OCI-LY7 (cell line): ENCODE measurements around the gene C1orf21. TPM values are rescaled to one million over a fixed set of nuclear protein-coding genes. Genes with fewer than 3 reads are reported as not detected.

Experiments
- BruUV-seq: library from RNA; stranded (reverse); fragments of 400-500 nt; replicated peaks from 2 replicates; lab custom pipeline; 2021; lab: Mats Ljungman, UMichigan
- CTCF ChIA-PET: fragments of 300-600 bp; sonication (Branson Sonifier 250); formaldehyde crosslinking; loops from one replicate; lab custom pipeline; 2022; ENCODE audit warnings: antibody characterized with exemption; ENCODE audit not compliant: unreplicated experiment; lab: Charles Lee
- POLR2A ChIA-PET: fragments of 300-600 bp; sonication (Branson Sonifier 250); formaldehyde crosslinking; loops from one replicate; lab custom pipeline; 2022; ENCODE audit warnings: antibody characterized with exemption; lab: Charles Lee
- DNase-seq: peaks from one replicate; pipeline ENCODE4 v3.0.0-alpha.2; 2015; ENCODE audit warnings: low spot score
- H2AFZ ChIP-seq: fragments of 200-600 bp; sonication (generic), shearing (Covaris generic); 2 replicates; pipeline ENCODE4 v1.6.1; 2014; ENCODE audit warnings: mild to moderate bottlenecking, antibody characterized with exemption, low read length, moderate library complexity
- H3K27ac ChIP-seq: fragments of 200-600 bp; sonication (generic); 2 replicates; pipeline ENCODE4 v1.5.1; 2014; ENCODE audit warnings: mixed run types, low read depth, mild to moderate bottlenecking, moderate library complexity, low read length, inconsistent platforms; ENCODE audit not compliant: poor library complexity, severe bottlenecking
- H3K36me3 ChIP-seq: fragments of 200-600 bp; sonication (generic); 2 replicates; pipeline ENCODE4 v1.6.1; 2014; ENCODE audit warnings: mild to moderate bottlenecking, antibody characterized with exemption, low read length, moderate library complexity, mixed read lengths; ENCODE audit not compliant: insufficient read depth
- H3K4me1 ChIP-seq: fragments of 200-600 bp; sonication (generic); 2 replicates; pipeline ENCODE4 v1.5.1; 2014; ENCODE audit warnings: mild to moderate bottlenecking, low read length; ENCODE audit not compliant: insufficient read depth, poor library complexity, severe bottlenecking
- H3K4me2 ChIP-seq: fragments of 200-600 bp; sonication (generic); 2 replicates; pipeline ENCODE4 v1.6.1; 2014; ENCODE audit warnings: mild to moderate bottlenecking, low read length
- H3K4me3 ChIP-seq: fragments of 200-600 bp; sonication (generic); 2 replicates; pipeline ENCODE4 v1.5.1; 2014; ENCODE audit warnings: mild to moderate bottlenecking, low read depth, low read length; ENCODE audit not compliant: poor library complexity, severe bottlenecking
- H3K79me2 ChIP-seq: fragments of 200-600 bp; sonication (generic); 2 replicates; pipeline ENCODE4 v1.6.1; 2016; ENCODE audit warnings: low read depth, mild to moderate bottlenecking, low read length, moderate library complexity, mixed read lengths; ENCODE audit not compliant: insufficient read depth
- H3K9me2 ChIP-seq: fragments of 200-600 bp; sonication (generic); 2 replicates; pipeline ENCODE4 v1.6.1; 2016; ENCODE audit warnings: mild to moderate bottlenecking, low read length, mixed read lengths; ENCODE audit not compliant: insufficient read depth
- H3K9me3 ChIP-seq: fragments of 200-600 bp; sonication (generic); 2 replicates; pipeline ENCODE4 v1.6.1; 2014; ENCODE audit warnings: mild to moderate bottlenecking, mixed run types, low read length, mixed read lengths
- H4K20me1 ChIP-seq: fragments of 200-600 bp; sonication (generic); 2 replicates; pipeline ENCODE4 v1.6.1; 2014; ENCODE audit warnings: mild to moderate bottlenecking, antibody characterized with exemption, low read length, moderate library complexity, mixed read lengths; ENCODE audit not compliant: insufficient read depth
- EZH2phosphoT487 ChIP-seq: fragments of 200-600 bp; sonication (generic); IDR thresholded peaks from 2 replicates; pipeline ENCODE4 v1.6.1; 2018; ENCODE audit warnings: low read depth, borderline replicate concordance, mild to moderate bottlenecking, mixed run types, antibody characterized with exemption, low read length, moderate library complexity, mixed read lengths
- intact Hi-C: fragments of 100-400 bp; cut with micrococcal nuclease; formaldehyde crosslinking; loops from one replicate; pipeline ENCODE4 v1.10.0; 2022; ENCODE audit not compliant: unreplicated experiment
- total RNA-seq, 2 experiments: library from RNA; depleted of rRNA in 1 of 2; stranded (reverse); fragments of >200 nt in 1 of 2; shearing (Covaris generic) in 1 of 2; gene quantifications; 2 replicates each; pipeline ENCODE4 v1.2.3, GENCODE V29; 2014 to 2022
- TF ChIP-seq, protein P1 (sequence below): fragments of 200-600 bp; sonication (generic); conservative IDR thresholded peaks from 2 replicates; pipeline ENCODE4 v1.5.1; 2014; ENCODE audit warnings: mild to moderate bottlenecking, antibody characterized with exemption, low read length, moderate library complexity, mixed read lengths

C1orf21 gene
- total RNA-seq, 2 experiments from 2014 or later = not detected

DNA sequence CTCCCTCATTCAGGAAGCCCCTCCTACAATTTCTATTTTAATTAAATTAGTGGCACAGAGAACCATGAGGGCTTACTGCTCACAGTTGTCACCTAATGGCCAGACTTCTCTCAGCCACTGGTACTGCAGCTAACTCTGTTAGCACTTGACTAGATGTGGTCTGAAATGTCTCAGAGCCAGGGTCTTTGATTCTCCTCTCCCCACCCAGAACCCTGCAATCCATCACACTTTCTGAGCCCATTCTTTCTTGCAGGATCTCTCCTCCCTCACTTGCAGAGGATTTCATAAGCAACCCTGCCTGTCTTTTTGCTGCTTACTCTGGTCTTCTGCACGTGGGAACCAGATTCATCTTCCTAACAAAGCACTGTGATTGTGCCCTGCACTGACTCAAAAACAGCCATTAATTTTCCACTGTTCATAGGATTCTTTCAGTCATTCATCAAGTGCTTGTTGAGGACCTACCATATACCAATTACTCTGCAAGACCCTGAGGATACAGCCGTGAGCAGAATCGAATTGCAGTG, 259.4 kb downstream of the C1orf21 start:
- no peaks in the 10 kb centered on the region for H3K4me1 ChIP-seq
- no peak overlapping the region for H3K27ac ChIP-seq
- no TSS peak for BruUV-seq
- no peaks in the 10 kb centered on the region for H3K79me2 ChIP-seq
- POLR2A ChIA-PET = no interaction called here
- H3K9me2 ChIP-seq = no peaks in the 10 kb centered on the region
- no peak for TF ChIP-seq EZH2phosphoT487
- TF ChIP-seq, protein P1, sequence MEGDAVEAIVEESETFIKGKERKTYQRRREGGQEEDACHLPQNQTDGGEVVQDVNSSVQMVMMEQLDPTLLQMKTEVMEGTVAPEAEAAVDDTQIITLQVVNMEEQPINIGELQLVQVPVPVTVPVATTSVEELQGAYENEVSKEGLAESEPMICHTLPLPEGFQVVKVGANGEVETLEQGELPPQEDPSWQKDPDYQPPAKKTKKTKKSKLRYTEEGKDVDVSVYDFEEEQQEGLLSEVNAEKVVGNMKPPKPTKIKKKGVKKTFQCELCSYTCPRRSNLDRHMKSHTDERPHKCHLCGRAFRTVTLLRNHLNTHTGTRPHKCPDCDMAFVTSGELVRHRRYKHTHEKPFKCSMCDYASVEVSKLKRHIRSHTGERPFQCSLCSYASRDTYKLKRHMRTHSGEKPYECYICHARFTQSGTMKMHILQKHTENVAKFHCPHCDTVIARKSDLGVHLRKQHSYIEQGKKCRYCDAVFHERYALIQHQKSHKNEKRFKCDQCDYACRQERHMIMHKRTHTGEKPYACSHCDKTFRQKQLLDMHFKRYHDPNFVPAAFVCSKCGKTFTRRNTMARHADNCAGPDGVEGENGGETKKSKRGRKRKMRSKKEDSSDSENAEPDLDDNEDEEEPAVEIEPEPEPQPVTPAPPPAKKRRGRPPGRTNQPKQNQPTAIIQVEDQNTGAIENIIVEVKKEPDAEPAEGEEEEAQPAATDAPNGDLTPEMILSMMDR = no peak
- H3K9me3 ChIP-seq = no peaks in the 10 kb centered on the region
- H3K36me3 ChIP-seq = no peaks in the 10 kb centered on the region
- intact Hi-C loops = no loop called here
- no peaks in the 10 kb centered on the region for H4K20me1 ChIP-seq
- DNase-seq = no peak
- no peak overlapping the region for H3K4me2 ChIP-seq
- CTCF ChIA-PET = no interaction called here
- no peak overlapping the region for H2AFZ ChIP-seq
- H3K4me3 ChIP-seq = no peak overlapping the region

DNA sequence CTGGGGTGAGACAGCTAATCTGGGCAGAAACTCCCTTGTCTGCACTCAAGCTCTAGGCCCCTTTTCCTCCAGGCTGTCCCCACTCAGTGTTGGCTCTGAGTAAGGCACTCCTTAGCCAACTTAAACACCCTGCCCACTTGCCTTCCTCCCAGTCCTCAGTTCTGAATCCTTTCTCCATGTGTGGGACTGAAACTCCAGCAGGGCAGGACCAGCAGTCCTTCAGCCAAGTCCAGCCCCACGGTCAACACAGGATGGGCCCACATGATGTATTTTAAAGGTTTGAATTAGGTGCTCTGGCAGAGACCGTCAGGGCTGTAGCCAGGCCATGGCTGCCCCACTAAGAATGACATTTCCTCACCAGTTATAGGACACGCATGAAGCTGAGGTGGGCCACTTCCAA, 260.0 kb downstream of the C1orf21 start:
- ChIA-PET CTCF (no interaction called here), POLR2A (interaction anchor here (0.6 kb wide), 1 partner anchor 278 kb away, joined by 3 read pairs; no protein-coding TSS in a partner anchor)
- Histone ChIP-seq H3K4me1 (no peaks in the 10 kb centered on the region), H3K79me2 (no peaks in the 10 kb centered on the region), H3K4me3 (no peak overlapping the region), H3K27ac (no peak overlapping the region), H3K9me3 (no peaks in the 10 kb centered on the region), H3K36me3 (no peaks in the 10 kb centered on the region), H3K9me2 (no peaks in the 10 kb centered on the region), H2AFZ (no peak overlapping the region), H3K4me2 (no peak overlapping the region), H4K20me1 (no peaks in the 10 kb centered on the region)
- no TSS peak for BruUV-seq
- TF ChIP-seq EZH2phosphoT487 = no peak
- TF ChIP-seq, protein P1 = no peak
- intact Hi-C loops = no loop called here
- DNase-seq = no peak

DNA sequence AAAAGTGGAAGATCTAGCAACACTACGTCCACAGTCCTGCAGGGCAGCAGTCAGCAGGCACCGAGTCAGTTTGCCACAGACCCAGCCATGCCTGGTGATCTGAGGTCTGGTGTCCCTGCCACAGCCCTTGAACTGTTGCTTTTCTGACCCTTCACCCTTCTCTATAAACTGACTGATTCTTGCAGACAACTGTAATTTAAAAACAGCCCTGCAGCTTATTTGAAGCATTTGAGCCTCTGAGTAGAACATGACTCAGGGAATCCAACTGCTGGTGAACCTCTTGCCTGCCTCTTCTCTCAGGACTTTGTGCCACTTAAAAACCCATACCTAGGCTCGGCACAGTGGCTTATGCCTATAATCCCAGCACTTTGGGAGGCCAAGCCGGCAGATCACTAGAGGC, 260.6 kb downstream of the C1orf21 start:
- CTCF ChIA-PET = no interaction called here
- intact Hi-C loops = no loop called here
- no peak overlapping the region for H3K4me3 ChIP-seq
- BruUV-seq = no TSS peak
- no peak for DNase-seq
- POLR2A ChIA-PET = interaction anchor here (0.6 kb wide), 1 partner anchor 279 kb away, joined by 3 read pairs; no protein-coding TSS in a partner anchor
- H3K27ac ChIP-seq = no peak overlapping the region
- H3K9me3 ChIP-seq = no peaks in the 10 kb centered on the region
- H3K36me3 ChIP-seq = no peaks in the 10 kb centered on the region
- H3K4me2 ChIP-seq = no peak overlapping the region
- H3K4me1 ChIP-seq = no peaks in the 10 kb centered on the region
- TF ChIP-seq, protein P1 = no peak
- no peak for TF ChIP-seq EZH2phosphoT487
- no peaks in the 10 kb centered on the region for H3K9me2 ChIP-seq
- no peaks in the 10 kb centered on the region for H3K79me2 ChIP-seq
- H2AFZ ChIP-seq = no peak overlapping the region
- H4K20me1 ChIP-seq = no peaks in the 10 kb centered on the region
